Activated T-helper 17 cell treated with anti-CD3 and anti-CD28 coated beads, Interleukin-2, amount 50 U/mL, for 72 hours (primary cell): ENCODE results near the gene FZD2. TPM values are rescaled to one million over a fixed set of nuclear protein-coding genes. Genes with fewer than 3 reads are reported as not detected.
A peak's percentile ranks its signal among the peaks of the same experiment; 100 is the strongest.
"Not testable (repeated sequence)": the region's sequence is repeated elsewhere in the genome, so short reads cannot be mapped to it uniquely, and the experiment has no call there.

Experiments
- ATAC-seq: fragments of 150-1000 bp; cut with Tn5 transposase; replicated peaks from 2 replicates; pipeline ENCODE4 v1.10.0; 2021; ENCODE audit warnings: mild to moderate bottlenecking, moderate library complexity
- H3K27ac Mint-ChIP-seq: one replicate; pipeline ENCODE4 v1.8.0; 2022; ENCODE audit warnings: mixed read lengths
- H3K27me3 Mint-ChIP-seq: one replicate; pipeline ENCODE4 v1.8.0; 2022; ENCODE audit warnings: mixed read lengths
- H3K36me3 Mint-ChIP-seq: one replicate; pipeline ENCODE4 v1.8.0; 2022; ENCODE audit warnings: low read depth, mild to moderate bottlenecking, mixed read lengths
- H3K4me1 Mint-ChIP-seq: one replicate; pipeline ENCODE4 v1.8.0; 2022; ENCODE audit warnings: mixed read lengths
- H3K4me3 Mint-ChIP-seq: one replicate; pipeline ENCODE4 v1.8.0; 2022; ENCODE audit warnings: mild to moderate bottlenecking, mixed read lengths
- H3K9me3 Mint-ChIP-seq: one replicate; pipeline ENCODE4 v1.8.0; 2022; ENCODE audit warnings: mixed read lengths
- total RNA-seq, 2 donors: library from RNA; stranded (reverse); gene quantifications; one replicate each; pipeline ENCODE4 v1.2.3, GENCODE V29; 2022

FZD2 gene
- total RNA-seq, 2 donors from 2014 or later = not detected

DNA sequence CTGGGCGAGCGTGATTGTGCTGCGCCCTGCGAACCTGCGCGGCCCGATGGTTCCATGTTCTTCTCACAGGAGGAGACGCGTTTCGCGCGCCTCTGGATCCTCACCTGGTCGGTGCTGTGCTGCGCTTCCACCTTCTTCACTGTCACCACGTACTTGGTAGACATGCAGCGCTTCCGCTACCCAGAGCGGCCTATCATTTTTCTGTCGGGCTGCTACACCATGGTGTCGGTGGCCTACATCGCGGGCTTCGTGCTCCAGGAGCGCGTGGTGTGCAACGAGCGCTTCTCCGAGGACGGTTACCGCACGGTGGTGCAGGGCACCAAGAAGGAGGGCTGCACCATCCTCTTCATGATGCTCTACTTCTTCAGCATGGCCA, 1.0 kb downstream of the FZD2 start:
- H3K27ac Mint-ChIP-seq = no peak overlapping the region
- ATAC-seq = no peak
- peaks cover 12% of the 10 kb centered on the region for H3K4me1 Mint-ChIP-seq
- H3K9me3 Mint-ChIP-seq = no peaks in the 10 kb centered on the region
- H3K4me3 Mint-ChIP-seq = peak overlapping the region; percentile 85
- H3K36me3 Mint-ChIP-seq = no peaks in the 10 kb centered on the region
- H3K27me3 Mint-ChIP-seq = peaks cover 51% of the 10 kb centered on the region

DNA sequence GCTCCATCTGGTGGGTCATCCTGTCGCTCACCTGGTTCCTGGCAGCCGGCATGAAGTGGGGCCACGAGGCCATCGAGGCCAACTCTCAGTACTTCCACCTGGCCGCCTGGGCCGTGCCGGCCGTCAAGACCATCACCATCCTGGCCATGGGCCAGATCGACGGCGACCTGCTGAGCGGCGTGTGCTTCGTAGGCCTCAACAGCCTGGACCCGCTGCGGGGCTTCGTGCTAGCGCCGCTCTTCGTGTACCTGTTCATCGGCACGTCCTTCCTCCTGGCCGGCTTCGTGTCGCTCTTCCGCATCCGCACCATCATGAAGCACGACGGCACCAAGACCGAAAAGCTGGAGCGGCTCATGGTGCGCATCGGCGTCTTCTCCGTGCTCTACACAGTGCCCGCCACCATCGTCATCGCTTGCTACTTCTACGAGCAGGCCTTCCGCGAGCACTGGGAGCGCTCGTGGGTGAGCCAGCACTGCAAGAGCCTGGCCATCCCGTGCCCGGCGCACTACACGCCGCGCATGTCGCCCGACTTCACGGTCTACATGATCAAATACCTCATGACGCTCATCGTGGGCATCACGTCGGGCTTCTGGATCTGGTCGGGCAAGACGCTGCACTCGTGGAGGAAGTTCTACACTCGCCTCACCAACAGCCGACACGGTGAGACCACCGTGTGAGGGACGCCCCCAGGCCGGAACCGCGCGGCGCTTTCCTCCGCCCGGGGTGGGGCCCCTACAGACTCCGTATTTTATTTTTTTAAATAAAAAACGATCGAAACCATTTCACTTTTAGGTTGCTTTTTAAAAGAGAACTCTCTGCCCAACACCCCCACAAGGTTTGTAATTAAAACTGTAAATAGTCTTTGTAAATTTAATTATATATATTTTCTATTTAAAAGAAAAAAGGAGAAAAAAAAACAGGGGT, 1.7 kb downstream of the FZD2 start:
- Mint-ChIP-seq H3K27ac (no peak overlapping the region), H3K36me3 (no peaks in the 10 kb centered on the region), H3K4me1 (peaks cover 12% of the 10 kb centered on the region), H3K9me3 (no peaks in the 10 kb centered on the region), H3K27me3 (peaks cover 51% of the 10 kb centered on the region), H3K4me3 (peak overlapping the region; percentile 85)
- no peak for ATAC-seq

GRCh38 chr17:44559634-44560554, 2.6 kb downstream of the FZD2 start:
- Mint-ChIP-seq H3K9me3 (no peaks in the 10 kb centered on the region), H3K4me3 (no peak overlapping the region), H3K27me3 (peaks cover 56% of the 10 kb centered on the region), H3K4me1 (peaks cover 12% of the 10 kb centered on the region), H3K27ac (no peak overlapping the region), H3K36me3 (no peaks in the 10 kb centered on the region)
- no peak for ATAC-seq

DNA sequence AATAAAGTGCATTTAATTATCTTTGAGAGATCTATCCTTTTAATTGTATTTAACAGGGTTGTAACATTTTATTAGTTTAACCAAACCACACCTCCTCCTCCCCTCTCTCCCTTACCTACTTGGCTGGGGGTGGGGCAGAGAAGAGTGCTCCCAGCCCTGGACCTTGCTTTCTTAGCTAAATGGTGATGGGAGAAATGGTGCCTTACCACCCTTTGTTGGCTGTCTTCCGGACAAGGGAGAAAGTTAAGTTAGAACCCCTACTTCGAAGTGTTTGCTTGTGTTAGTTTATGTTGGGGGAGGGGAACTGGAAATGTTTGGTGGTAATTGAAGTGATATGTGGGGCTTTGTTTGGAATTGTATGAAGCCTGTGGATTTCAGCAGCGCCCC, 3.9 kb downstream of the FZD2 start:
- Mint-ChIP-seq H3K27ac (no peak overlapping the region), H3K27me3 (peaks cover 53% of the 10 kb centered on the region), H3K4me3 (no peak overlapping the region), H3K9me3 (peaks cover 4% of the 10 kb centered on the region), H3K4me1 (peaks cover 12% of the 10 kb centered on the region), H3K36me3 (no peaks in the 10 kb centered on the region)
- ATAC-seq = no peak

DNA sequence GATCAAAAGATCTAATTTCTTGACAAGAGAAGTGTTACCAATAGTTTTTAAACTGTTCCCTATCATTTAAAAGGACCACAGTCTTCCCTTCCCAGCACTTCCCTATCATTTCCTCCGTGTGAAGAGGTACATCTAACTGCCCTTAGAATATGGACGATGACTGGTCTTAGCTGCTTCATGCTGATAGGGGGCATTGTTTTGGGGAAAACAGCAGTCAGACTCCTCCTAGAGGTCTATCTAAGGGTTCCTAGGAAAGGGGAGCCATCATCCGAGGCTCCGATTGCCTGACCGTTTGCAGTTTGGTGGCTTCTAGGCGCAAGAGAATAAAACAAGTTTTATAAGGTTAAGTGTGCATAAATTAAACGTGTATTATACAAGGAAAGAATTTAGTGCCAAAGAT, 7.1 kb downstream of the FZD2 start:
- Mint-ChIP-seq H3K27me3 (peaks cover 28% of the 10 kb centered on the region), H3K4me1 (no peaks in the 10 kb centered on the region), H3K27ac (no peak overlapping the region), H3K36me3 (no peaks in the 10 kb centered on the region), H3K4me3 (no peak overlapping the region), H3K9me3 (peaks cover 4% of the 10 kb centered on the region)
- ATAC-seq = no peak

DNA sequence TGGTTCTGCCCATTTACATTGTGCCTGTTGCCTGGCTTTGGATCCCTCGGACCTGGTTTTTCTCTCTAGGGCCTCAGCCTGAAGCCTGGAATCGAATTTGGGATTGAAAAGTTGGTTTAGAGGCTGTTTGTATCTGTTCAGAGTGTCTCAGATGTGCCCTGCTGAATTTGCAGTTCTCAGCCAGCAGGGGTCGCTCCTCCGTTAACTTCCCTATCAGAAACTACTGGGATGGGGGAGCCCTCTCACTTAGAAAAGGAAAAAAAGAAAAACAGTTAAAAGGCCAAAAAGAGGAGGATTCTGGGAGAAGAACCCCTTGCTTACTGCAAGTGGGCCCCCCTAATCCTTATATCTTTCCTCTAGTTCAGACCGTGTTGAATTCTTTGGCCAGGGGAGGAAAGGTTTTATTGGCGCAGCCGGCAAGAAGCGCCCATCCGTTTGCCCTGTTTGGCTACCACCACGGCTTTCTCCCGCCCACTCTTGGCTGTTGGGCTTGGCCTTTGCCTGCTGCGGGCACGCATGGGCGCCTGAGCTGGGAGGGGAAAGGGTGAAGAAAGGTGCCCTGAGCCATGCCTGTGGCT, 8.7 kb downstream of the FZD2 start:
- H3K4me1 Mint-ChIP-seq = no peaks in the 10 kb centered on the region
- no peaks in the 10 kb centered on the region for H3K36me3 Mint-ChIP-seq
- peaks cover 25% of the 10 kb centered on the region for H3K27me3 Mint-ChIP-seq
- ATAC-seq = no peak
- peaks cover 4% of the 10 kb centered on the region for H3K9me3 Mint-ChIP-seq
- H3K27ac Mint-ChIP-seq = no peak overlapping the region
- H3K4me3 Mint-ChIP-seq = no peak overlapping the region

DNA sequence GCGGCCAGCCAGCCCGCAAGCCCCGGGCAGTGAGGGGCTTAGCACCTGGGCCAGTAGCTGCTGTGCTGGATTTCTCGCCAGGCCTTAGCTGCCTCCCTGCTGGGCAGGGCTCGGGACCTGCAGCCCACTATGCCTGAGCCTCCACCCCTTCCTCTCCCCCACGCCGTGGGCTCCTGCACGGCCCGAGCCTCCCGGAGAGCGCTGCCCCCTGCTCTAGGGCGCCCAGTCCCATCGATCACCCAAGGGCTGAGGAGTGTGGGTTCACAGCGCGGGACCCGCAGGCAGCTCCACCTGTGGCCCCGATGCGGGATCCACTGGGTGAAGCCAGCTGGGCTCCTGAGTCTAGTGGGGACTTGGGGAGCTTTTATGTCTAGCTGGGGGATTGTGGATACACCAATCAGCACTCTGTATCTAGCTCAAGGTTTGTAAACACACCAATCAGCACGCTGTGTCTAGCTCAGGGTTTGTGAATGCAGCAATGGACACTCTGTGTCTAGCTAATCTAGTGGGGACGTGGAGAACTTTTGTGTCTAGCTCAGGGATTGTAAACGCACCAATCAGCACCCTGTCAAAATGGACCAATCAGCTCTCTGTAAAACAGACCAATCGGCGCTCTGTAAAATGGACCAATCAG, 11.1 kb downstream of the FZD2 start:
- not testable (repeated sequence) for H3K36me3 Mint-ChIP-seq, H3K4me1 Mint-ChIP-seq, H3K27ac Mint-ChIP-seq, H3K4me3 Mint-ChIP-seq, ATAC-seq, H3K9me3 Mint-ChIP-seq
- peaks cover 12% of the 10 kb centered on the region for H3K27me3 Mint-ChIP-seq

- Mint-ChIP-seq H3K27ac (no peak overlapping the region), H3K4me1 (no peaks in the 10 kb centered on the region), H3K9me3 (peaks cover 4% of the 10 kb centered on the region), H3K27me3 (peaks cover 17% of the 10 kb centered on the region), H3K36me3 (no peaks in the 10 kb centered on the region), H3K4me3 (no peak overlapping the region)
- no peak for ATAC-seq
Observed at GRCh38 chr17:44568945-44569858, 11.9 kb downstream of the FZD2 start.

DNA sequence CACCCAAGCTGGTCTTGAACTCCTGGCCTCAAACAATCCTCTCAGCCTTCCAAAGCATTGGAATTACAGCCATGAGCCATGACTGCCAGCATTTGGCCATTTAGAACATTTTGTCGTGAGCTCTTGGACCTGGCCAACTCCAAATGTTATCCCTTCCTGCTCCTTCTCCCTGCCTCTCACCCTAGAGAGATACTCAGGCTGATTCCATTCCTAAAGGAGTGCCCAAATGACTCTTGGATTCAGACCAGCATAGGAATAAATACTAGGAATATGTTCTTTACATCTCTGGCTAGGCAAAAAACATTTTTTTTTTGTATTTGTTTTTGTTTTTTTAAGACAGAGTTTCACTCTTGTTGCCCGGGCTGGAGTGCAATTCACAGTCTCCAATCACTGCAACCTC, 15.5 kb downstream of the FZD2 start:
- Mint-ChIP-seq H3K27ac (no peak overlapping the region), H3K27me3 (peaks cover 19% of the 10 kb centered on the region)
- ATAC-seq = no peak

GRCh38 chr17:44575403-44575802, 18.1 kb downstream of the FZD2 start:
- no peak for ATAC-seq

More for the DNA sequence above, 15.5 kb downstream of the FZD2 start:
- no peaks in the 10 kb centered on the region for H3K9me3 Mint-ChIP-seq
- no peak overlapping the region for H3K4me3 Mint-ChIP-seq
- H3K36me3 Mint-ChIP-seq = no peaks in the 10 kb centered on the region
- H3K4me1 Mint-ChIP-seq = no peaks in the 10 kb centered on the region

DNA sequence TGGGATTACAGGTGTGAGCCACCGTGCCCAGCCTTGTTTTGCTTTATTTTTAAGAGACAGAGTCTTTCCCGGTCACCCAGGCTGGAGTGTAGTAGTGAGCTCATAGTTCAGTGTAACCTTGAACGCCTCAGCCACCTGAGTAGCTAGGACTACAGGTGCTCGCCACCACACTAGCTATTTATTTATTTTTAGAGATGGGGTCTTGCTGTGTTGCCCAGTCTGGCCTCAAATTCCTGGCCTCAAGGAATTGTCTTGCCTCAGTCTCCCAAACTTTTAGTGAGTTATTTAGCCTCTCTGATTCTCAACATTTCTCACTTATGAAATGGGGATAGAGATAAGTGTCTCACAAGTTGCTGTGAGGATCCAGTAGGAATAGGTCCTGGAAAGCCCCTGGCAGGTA, 21.7 kb downstream of the FZD2 start:
- Mint-ChIP-seq H3K4me3 (no peak overlapping the region), H3K9me3 (no peaks in the 10 kb centered on the region), H3K36me3 (no peaks in the 10 kb centered on the region), H3K4me1 (no peaks in the 10 kb centered on the region), H3K27ac (no peak overlapping the region), H3K27me3 (peaks cover 34% of the 10 kb centered on the region)
- ATAC-seq = no peak

More at GRCh38 chr17:44575403-44575802, 18.1 kb downstream of the FZD2 start:
- H3K4me1 Mint-ChIP-seq = no peaks in the 10 kb centered on the region
- no peak overlapping the region for H3K4me3 Mint-ChIP-seq
- no peaks in the 10 kb centered on the region for H3K9me3 Mint-ChIP-seq
- H3K27ac Mint-ChIP-seq = no peak overlapping the region
- peaks cover 34% of the 10 kb centered on the region for H3K27me3 Mint-ChIP-seq
- H3K36me3 Mint-ChIP-seq = no peaks in the 10 kb centered on the region

DNA sequence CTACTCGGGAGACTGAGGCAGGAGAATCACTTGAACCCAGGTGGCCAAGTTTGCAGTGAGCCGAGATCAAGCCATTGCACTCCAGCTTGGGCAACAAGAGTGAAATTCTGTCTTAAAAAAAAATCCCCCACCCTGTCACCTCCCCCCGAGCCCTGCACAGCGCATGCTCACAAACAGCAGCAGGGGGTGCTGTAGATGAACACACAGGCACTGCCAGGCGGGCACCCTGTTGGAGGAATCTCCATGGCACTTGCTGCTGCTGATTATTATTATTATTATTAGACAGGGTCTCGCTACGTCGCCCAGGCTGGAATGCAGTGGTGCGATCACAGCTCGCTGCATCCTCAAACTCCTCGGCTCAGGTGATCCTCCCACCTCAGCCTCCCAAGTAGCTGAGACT, 24.6 kb downstream of the FZD2 start:
- H3K9me3 Mint-ChIP-seq = no peaks in the 10 kb centered on the region
- no peak overlapping the region for H3K4me3 Mint-ChIP-seq
- no peaks in the 10 kb centered on the region for H3K36me3 Mint-ChIP-seq
- no peak for ATAC-seq
- no peak overlapping the region for H3K27ac Mint-ChIP-seq
- H3K4me1 Mint-ChIP-seq = no peaks in the 10 kb centered on the region
- peaks cover 23% of the 10 kb centered on the region for H3K27me3 Mint-ChIP-seq

DNA sequence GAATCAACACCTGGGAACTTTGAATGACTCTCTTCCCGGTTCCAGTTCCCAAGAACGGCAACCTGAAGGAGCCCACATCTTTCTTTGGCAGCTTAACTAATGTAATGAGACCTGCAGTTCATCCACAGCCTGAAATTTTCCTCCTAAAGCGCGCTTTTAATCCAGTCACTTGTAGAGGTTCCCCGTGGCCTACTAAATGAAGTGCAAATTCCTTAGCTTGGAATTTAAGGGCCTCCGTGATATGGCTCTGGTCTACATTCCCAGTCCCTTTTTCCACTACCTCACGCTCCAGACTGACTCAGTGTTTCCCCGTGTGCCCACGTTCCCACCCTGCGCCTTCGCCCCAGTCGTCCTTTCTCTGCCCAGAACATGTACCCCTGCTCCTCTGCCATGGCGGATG, 27.2 kb downstream of the FZD2 start:
- H3K9me3 Mint-ChIP-seq = no peaks in the 10 kb centered on the region
- H3K4me1 Mint-ChIP-seq = no peaks in the 10 kb centered on the region
- no peak overlapping the region for H3K4me3 Mint-ChIP-seq
- no peak for ATAC-seq
- H3K27ac Mint-ChIP-seq = no peak overlapping the region
- no peaks in the 10 kb centered on the region for H3K36me3 Mint-ChIP-seq
- H3K27me3 Mint-ChIP-seq = peaks cover 15% of the 10 kb centered on the region
